CD4-positive, alpha-beta T cell treated with Interleukin-12 subunit alpha and Interleukin-12 subunit beta, for 1 hour (primary cell): Measurements from ENCODE around the gene THBS2.

Experiments used
- DNase-seq: peaks from one replicate; pipeline ENCODE4 v3.0.0-alpha.2; 2020

THBS2 gene

DNA sequence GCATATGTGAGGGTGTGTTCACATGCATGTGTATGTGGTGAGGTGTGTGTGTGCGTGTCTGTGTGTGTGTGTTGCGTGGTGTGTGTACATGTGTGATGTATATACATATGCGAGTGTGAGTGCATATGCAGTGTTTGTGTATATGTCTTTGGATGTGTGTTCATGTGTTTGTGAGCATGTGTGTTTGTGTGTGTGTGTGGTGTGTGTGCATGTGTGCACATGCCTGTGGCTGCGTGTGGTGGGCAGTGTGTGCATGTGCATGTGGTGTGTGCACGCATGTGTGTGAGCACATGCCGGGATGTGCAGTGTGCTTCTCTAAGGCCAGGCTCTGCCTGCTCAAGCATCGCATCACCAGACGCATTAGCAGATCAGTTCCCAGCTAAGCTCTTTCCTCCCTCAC lies 5.7 kb downstream of the THBS2 start:
- DNase-seq: no peak

DNA sequence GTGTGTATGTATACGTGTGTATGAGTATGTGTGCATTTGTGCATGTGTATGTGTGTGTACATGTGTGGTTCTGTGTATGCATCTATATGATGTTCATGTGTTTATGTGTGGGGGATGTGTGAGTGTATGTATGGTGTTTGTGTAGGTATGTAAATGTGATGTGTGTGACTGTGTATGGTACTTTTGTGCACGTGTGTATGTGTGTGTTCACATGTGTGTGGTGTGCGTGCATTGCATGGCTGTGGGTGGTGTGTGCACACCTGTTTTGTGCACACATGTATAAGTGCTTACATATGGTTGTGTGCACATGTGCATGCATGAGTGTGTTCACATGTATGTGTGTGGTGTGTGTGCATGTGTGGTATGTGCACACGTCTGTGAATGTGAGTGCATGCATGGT lies 6.2 kb downstream of the THBS2 start:
- DNase-seq: no peak

DNA sequence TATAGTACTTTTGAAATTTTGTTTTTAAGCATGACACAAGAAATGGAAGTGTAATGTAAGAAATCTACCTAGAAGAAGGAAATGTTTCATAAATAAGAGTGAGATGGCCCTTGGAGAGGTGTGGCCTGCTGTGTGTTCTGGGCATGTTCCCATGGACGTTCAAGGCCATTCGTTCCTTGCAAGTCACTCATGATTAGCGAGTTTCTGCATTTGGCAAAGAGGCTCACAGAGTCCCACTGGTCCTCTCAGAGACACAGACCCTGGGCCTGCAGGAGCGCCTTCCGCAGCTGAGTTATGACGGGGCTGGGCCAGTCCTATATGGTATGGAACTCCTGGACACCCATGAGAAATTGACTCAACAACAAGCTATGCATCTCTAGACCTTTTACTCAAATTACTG lies 7.2 kb downstream of the THBS2 start:
- DNase-seq: no peak

DNA sequence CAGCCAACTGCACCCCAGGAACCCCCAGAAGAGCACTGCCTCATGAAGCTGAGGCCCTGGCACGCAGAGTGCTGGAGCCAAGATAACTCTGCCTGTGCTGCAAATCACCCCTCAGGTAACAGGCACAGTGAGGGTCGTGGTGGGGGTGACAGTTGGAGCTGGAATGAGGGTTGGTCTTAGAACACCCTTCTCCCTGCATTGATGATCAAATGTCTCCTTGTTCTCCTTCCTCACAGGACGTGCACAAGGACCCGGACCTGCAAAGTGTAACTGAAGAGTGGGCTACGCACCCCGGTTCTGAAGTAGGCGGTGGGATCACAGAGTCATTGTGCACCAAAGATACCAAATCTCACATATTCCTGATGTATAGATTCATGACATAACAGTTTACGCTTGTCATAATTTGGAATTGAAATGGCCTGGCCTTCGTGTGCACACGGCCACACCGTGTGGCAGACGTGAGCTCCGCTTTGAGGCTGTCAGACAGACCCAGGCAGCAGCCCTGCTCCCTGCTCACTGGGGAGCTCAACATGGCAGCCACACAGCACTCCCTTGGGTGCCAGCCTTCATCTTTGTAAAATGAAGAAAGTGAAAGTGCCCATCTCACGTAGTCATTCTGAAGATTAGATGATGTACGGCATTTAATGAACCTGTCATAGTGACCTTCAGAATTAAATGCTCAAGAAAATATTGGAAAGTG lies 8.8 kb downstream of the THBS2 start:
- DNase-seq: no peak

DNA sequence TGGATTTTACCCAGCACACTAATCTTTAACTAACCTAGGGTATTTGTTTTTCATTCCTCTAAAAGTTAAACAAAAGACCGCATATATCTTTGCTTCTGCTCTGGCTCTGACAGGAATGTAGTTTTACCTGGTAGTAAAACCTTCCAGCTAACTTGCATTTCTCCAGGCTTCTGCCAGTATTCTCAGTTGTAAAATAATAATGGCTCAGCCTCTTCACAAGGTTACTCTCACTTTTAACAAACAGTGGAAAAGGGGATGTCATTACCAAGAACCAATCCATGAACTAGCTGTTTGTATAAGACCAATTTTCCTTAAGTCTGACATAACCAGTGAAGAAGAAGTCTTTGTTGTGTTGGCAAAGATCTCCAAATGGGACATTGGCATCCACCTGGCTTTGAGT lies 10.0 kb downstream of the THBS2 start:
- no peak for DNase-seq

GRCh38 chr6:169243186-169243585 lies 10.5 kb downstream of the THBS2 start:
- no peak for DNase-seq

DNA sequence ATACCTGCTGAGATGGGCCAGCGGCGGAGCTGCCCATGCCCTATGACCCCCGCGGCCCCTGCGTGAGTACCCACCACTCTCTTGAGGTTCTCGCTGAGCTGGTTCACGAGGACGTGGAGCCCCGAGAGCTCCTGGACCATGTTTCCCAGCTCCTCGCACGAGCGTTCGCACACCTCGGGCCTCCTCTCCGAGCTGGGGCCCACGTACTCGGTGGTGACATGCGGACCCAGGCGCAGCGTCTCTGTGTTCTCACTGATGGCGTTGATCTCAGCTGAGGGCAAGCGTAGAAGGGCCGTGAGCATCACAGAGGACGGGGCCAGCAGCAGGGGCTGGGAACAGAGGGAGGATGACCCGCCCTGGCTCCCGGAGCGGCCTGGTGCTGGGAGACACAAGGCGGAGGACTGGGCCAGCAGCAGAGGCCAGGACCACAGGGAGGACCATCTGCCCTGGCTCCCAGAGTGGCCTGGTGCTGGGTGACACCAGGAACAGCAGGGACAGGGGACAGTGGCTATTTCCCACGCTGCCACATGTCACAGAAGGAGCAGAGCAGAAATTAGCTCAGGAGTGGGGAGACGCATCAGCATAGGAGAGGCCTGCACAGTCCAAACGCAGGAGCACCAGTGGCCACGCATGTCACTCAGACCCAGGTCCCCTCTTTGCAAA lies 11.8 kb downstream of the THBS2 start:
- DNase-seq: no peak

DNA sequence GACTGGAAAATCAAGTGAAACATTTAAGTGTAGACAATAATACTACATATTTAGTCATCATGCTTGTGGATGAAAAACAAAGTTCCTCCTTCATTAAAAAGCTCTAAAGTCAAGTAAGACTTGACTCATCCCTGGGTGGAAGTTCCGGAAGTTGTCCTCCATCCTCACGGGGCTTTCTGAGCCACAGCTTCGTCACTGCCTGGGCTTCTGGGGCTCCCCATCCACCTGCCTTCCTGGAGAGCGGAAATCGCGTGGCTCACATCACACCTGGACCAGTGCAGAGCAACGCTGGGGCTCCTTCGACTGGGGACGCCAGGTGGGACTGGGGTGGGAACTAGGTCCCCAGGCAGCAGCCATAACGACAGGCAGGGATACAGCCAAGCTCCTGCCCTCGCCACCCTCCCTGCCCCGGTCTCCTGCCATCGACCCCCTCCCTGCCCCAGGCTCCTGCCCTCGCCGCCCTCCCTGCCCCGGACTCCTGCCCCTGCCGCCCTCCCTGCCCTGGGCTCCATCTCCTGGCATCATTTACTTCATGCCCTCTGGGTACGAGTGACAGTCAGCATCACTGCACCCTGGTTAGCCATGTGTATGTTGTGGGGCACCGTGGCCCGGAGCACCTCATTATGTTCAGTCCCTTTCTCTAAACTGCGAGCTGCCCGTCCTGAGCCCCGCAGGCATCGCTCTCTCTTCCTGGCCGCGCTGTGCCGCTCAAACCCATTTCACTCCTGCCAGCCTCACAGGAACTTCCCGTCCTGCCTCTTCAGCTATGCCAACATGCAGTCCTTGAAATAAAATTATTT lies 12.9 kb downstream of the THBS2 start:
- no peak for DNase-seq

- DNase-seq: no peak
Measured at GRCh38 chr6:169240125-169240524, 13.5 kb downstream of the THBS2 start.

DNA sequence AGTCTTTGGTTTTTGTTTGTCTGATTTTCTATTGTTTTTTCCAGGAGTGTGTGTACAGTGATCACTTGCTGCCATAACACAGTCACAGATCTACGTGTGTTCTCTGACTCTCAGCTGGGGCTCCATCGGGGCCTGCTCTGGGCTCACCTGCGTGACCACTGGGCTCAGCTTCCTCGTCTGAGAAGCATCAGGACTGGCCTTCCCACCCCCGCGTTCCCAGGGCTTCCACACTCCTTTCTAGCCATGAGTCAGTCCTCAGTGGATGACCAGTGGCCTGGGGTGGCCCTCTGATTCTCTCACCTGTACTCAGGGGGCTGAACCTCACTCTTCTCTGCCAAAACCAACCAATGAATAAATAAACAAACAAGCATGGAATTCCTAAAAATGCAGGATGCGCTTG lies 14.5 kb downstream of the THBS2 start:
- DNase-seq: no peak

DNA sequence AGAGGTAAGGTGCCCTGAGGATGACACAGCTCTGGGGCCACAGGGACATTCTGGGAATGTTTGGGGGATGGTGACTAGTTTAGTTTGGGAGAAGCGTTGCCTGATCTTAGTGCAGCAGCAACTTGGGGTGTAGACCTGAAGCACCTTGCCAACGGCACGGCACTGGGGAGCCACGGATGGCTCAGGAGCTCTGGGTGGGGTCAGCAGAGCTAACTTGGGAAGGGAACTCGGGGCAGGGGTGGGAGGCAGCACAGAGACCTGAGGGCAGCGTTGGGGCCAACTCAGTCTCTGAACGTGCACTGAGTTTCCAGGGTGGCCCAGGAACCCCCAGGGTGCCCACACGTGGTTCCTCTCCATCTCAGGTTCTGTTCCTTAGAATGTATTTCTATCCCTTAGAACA lies 14.9 kb downstream of the THBS2 start:
- DNase-seq: no peak

GRCh38 chr6:169237496-169238134 lies 16.0 kb downstream of the THBS2 start:
- no peak for DNase-seq

GRCh38 chr6:169236988-169237387 lies 16.7 kb downstream of the THBS2 start:
- DNase-seq: no peak

DNA sequence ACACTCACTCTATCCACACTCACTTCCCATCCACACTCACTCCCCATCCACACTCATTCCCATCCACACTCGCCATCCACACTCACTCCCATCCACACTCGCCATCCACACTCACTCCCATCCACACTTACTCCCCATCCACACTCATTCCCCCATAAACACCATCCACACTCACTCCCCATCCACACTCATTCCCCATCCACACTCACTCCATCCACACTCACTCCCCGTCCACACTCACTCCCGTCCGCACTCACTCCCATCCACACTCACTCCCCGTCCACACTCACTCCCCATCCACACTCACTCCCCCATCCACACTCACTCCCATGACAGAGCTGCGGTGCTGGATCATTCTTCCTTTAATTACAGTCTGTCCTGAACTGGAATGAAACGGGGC lies 17.1 kb downstream of the THBS2 start:
- DNase-seq: no peak

GRCh38 chr6:169235286-169235685 lies 18.4 kb downstream of the THBS2 start:
- no peak for DNase-seq

GRCh38 chr6:169234634-169235033 lies 19.0 kb downstream of the THBS2 start:
- DNase-seq: no peak

GRCh38 chr6:169233832-169234231 lies 19.8 kb downstream of the THBS2 start:
- no peak for DNase-seq

- no peak for DNase-seq
Measured at GRCh38 chr6:169233181-169233580, 20.5 kb downstream of the THBS2 start.

DNA sequence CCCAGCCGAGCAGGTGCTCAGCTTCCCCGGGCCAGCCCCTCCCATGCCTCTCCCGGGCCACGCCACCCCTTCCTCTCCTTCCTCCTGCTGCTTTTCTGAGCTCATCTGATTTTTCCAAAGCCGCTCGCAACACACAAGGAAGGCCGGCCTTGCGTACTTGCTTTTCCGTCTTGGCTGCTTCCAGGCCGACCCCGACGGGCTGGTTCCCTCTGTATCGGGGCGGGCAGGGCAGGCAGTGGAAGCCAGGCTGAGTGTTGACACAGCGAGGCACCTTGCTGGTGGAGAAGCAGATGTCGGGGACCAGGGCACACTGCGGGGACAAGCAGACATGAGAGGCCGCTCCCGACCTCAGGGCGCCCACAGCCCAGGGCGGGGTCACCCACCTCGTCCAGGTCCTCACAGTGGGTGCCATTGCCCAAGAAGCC lies 21.1 kb downstream of the THBS2 start:
- no peak for DNase-seq

GRCh38 chr6:169231790-169232506 lies 21.7 kb downstream of the THBS2 start:
- DNase-seq: no peak

DNA sequence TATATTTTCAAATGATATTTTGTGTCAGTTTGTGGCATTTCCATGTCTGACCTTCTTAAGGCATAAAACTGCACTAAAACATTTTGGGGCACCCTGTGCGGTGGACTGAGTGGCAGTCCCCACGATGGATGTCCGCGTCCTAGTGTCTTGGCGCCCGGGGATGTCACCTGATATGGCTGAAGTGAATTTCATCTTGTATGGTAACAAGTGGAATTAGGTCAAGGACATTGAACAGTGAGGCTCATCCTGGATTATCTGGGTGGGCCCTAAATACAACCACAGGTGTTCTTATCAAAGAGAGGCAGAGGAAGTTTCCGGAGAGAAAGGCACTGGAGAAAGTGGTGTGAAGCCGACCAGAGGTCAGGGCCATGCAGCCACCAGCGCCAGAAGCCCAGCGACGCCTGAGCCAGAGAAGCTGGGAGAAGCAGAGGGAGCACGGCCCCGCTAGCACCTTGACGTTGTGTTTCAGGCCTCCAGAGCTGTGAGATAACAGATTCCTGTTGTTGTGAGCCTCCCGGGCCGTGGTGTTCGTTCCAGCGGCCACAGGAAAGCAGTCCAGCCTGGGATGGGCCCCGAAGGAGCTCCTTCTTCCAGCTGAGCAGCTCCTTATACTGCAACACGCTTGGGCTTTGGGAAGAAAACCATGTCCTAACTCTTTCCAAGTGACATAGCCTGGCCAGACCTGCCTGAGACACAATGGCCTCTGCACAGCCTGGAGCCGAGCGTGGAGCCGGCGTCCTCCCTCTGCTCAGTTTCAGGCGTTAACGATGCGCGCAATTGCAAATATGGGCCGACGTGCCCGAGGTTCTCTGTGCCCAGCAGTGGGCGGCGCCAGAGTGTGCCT lies 22.5 kb downstream of the THBS2 start:
- DNase-seq: no peak

DNA sequence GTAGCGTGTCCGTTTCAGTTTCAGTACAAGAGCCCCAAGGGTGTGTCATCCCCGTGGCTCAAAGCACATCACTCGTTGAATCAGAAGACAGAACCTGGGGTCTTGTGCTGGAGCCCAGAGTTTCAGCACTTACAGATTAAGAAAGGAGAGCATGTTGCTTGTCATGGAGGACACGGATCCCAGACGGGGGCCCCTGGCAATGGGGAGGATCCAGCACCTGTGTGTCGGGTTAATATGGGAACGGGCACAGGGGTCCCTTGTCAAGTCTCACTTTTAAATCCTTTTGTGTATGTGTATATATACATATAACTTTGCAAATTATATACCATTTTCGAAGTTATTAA lies 23.4 kb downstream of the THBS2 start:
- DNase-seq: no peak
